Measurements from ENCODE around the gene PTPRN2.

PTPRN2 gene

DNA sequence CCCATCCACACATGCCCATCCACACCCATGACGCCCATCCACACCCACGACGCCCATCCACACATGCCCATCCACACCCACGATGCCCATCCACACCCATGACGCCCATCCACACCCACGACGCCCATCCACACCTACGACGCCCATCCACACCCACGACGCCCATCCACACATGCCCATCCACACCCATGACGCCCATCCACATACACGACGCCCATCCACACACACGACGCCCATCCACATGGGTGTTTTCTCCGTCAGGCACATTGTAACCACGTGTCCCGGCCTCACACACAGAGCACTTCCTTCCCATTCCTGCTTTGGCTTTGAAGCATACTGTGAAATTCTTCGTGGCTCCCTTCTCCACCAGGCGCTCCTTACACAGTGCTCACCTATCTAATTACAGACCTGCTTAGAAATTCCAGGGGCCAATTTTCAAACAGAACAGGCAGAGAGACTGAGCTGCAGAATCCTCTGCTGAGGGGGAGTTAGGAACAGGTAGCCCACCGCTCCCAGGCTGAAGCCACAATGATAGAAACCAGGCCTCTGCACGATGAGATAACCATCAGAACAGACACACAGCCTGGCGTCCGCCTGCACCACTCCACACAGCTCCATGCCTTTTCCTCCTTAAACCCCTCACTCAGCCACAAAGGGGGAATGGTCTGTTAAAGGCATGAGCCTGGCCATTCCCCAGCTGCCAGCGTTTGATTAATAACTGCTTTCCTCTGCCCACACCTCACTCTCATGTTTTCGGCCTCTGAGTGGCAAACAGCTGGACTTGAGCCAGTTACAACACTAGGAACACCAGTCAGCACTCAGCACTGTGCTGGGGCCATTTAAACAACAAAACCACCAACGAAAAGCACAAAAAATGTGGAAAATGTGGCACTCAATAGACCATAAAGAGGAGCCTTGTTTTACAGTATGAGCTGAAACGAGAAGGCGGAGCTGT, 501.6 kb downstream of the PTPRN2 start:
- no peak overlapping the region for H3K4me3 ChIP-seq (ENCODE audit: low read depth, low read length)

DNA sequence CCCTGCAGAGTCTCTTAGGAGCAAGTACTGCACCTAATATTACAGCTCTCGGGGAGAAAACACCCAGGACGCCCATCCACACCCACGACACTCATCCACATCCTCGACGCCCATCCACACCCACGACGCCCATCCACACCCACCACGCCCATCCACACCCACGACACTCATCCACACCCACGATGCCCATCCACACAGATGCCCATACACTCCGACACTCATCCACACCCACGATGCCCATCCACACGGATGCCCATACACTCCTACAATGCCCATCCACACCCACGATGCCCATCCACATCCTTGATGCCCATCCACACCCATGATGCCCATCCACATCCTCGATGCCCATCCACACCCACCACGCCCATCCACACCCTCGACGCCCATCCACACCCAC, 503.1 kb downstream of the PTPRN2 start:
- no peak overlapping the region for H3K4me3 ChIP-seq (ENCODE audit: low read depth, low read length)

DNA sequence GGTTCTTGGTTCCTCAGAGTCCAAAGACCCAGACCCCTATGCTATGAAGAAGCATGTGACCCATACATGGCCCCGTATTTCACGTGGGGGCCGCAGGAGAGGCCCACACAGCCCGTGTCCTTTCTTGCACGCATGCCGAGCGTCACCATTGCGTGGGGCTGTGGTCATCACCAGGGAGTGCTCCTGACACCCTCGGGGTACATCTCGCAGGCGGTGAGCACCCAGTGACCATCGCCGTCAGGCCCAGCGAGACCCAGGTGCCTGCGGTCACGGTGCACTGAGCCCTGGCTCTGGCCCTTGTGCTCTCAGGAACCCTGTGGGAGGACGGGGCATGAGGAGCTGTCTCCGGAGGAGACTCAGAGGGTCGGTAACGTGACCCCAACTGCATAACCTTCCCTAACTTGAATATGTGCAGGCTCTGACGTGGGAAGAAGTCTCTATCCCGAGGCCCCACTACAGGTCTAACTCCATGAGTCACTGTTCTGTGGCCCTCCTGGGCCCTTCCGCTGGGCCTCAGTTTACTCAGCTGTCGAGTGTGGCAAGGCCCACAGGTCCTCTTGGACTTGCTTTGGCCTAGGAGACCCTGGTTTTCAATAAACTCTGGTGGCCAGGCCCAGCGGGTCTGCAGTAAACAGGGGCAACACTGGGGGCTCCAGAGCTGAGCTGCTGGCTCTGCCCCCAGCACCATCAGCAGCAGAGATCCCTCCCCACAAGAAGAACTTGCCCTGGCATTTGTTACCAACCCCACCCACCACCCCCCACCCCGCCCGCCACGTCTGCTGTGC, 503.9 kb downstream of the PTPRN2 start:
- H3K4me3 ChIP-seq (ENCODE audit: low read depth, low read length) = no peak overlapping the region

DNA sequence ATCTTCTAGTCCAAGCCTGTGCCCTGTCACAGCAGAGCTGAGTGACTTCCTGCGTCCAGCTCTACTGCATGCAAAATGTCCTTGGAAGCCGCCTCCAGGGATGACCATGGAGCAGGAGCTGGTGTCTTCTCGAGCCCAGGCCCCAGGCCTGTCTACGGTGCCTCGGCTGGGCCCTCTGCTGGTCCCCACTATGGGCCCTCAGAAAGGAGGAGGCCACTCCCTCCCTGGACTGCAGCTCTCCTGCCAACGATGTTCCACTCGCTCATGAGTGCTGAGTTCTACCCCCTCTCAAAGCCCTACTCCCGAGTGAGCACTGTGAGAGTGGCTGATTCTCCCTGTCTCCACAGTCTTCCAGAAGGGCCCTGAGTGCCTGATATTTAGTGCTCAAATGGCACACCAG, 504.9 kb downstream of the PTPRN2 start:
- H3K4me3 ChIP-seq (ENCODE audit: low read depth, low read length) = no peak overlapping the region

DNA sequence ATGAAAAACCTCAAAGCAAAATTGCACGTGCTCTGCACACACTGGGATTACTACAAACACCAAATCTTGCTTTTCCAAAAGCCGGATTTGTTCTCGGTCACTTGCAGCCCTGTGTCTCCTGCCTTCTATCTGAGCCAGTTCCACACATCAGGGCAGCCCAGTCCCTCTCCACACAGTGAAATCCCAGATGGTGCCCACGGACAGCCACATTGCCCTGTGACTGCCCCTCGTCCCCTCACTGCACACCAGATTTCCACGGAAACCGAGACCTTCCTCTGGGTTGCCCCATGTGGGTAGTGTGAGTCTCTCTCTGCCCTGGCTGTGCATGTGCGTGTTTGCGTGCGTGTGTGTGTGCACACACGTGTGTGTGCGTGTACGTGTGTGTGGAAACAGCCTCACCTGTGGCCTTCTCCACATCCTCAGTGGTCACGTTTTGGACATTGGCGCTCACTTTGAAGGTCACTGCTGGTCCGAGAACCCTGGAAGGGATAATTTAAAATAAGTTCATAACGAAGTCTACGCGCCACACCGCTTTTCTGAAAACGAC, 506.7 kb downstream of the PTPRN2 start:
- H3K4me3 ChIP-seq (ENCODE audit: low read depth, low read length) = no peak overlapping the region

DNA sequence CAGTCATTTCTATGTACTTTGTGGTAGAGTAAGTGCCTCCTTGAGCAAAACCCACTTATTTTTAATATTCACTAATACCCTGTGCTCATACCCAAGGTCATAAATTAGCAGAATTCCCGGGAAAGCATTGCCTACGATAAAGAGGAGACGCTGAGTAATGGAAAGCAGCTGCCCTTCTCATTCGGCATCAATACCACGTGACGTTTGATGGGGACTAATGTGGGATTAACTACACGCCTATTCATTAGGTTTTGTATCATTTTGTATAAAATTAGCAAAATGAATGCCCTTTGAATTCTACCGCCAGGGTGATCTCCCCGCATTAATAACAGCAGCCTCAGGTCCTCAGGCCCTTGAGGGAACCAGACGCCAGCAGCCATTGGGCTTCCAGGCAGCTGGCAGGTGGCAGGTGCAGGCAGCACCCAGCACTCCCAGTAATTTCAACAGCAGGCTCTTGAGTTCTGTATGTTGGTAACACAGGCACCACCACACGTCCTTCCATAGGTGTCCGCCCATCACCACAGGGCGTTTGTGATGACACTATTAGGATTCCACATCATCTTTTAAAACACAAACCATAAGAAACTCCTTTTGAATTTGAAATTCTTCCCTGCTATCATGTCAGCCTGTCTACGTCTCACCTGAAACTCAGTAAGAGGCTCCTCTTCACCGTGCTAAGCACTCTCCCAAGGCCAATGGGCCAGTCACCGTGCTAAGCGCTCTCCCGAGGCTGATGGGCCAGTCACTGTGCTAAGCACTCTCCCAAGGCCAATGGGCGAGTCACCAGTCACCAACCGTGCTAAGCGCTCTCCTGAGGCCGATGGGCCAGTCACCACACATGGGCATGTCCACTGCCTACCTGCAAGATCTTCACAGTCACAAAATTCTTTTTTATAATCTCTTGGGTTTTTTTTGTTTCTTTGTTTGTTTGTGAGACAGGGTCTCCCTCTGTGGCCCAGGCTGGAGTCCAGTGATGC, 509.4 kb downstream of the PTPRN2 start:
- no peak overlapping the region for H3K4me3 ChIP-seq (ENCODE audit: low read depth, low read length)

DNA sequence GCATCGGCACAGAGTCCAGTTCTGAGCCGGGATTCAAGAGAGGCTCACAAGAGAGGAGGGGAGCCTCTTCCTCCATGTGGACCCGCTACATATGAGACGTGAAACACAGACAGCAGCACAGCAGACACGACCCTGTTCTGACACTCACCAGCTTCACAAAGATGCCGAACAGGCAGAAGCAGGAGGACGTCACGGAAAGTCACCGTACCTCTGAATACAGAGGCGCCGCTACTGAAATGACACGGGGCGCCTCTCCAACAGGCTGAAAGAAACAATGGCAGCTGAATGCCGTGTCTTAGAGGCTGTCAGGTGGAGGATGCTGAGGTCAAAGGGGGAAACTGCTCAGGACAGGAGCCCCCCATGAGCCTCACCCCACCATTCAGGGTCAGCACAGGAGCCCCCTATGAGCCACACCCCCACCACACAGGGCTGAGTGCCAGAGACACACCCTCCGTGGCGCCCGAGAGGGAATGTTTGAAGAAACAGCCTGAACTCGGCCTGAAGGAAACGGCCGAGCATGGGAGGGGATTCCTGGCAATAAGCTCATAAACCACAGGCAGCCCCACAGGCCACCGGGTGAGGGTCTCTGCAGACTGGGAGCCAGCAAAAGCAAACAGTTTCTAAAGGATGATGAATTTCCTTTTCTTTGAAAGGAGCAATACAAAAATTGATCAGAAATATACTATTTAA, 510.3 kb downstream of the PTPRN2 start:
- H3K4me3 ChIP-seq (ENCODE audit: low read depth, low read length) = no peak overlapping the region

DNA sequence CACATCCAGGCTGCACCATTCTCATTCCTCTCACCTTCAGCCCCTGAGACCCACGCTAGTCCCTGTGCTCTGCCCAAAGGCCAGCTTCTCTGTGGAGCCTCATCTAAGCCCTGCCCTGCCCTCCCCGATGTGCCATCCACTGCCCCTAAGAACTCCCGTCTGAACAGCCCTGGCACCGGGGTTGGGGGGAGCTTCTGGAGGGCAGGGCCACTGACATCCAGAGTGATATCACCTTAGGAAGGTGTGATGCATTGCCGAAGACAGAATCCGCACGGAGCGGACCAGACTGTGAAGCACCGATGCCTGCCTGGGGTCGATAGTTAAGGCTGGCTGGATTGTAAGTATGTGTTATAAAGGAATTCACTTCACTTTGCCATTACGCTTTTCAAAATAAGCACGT, 511.0 kb downstream of the PTPRN2 start:
- H3K4me3 ChIP-seq (ENCODE audit: low read depth, low read length) = no peak overlapping the region

DNA sequence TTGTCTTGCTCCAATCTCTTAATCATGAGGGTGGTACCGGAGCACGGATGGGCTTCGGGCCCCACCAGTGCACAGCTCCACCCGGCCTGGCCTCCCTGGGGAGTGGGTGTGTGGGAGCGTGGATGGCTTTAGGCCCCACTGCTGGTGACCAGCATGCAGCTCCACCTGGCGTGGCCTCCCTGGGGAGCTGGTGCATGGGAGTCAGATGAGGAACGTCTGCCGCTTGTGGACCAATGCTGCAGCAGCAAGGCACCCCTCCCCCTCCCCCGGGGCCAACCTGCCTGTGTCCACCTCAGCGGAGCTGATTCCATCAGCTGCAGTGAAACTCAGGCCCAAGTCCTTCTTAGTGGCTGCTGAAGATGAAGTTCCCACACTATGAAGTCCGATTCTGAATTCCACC, 511.4 kb downstream of the PTPRN2 start:
- no peak overlapping the region for H3K4me3 ChIP-seq (ENCODE audit: low read depth, low read length)

DNA sequence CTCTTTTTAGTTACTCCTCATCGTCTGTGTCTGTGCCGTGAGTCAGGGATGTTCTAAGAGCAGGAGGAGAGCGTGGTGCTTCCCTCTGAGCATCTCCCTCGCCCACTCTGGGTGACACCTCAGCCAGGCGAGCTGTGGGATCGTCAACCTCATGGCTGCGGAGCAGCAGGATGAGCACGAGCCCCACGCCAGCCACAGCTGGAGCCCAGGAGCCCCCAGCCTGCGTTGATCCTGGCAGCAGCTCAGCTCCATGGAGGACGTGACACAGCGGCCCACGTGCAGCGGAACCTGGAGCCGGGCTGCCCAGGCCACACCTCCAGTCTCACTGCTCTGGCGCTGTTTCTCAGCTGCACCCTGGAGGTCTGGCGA, 512.0 kb downstream of the PTPRN2 start:
- H3K4me3 ChIP-seq (ENCODE audit: low read depth, low read length) = no peak overlapping the region

DNA sequence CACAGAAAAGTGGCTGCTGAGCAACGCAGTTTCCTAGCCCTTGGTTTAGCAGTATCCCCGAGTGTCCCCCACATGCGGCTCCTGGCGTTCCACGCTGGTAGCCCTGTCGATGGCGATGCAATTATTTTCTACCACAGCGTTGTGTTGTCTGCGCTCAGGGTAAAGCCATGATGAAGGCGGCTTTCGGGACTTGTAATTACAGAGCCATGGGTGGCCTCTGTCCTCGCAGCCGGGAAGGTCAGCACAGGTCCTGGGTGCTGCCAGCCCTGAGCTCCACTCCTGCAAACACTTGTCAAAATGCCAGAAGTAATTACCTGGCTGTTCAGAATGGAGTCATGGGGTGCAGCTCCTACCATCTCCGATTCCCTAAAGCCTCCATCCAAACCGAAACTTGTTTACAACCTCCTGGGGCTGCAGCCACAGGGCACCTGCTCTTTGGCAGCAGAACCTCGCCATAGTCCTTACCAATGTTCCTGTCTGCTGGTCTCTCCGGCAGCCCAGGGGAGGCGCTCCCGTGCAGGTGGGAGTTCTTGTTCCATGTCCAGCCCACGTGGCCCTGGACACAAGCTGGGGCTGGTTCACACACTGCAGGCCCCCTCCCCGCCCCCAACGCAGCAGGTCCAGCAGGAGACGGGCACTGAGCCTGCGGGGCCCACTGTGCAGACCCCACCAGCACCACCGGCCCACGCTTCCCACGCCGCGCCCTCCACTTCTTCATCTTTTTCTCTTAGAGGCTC, 512.6 kb downstream of the PTPRN2 start:
- no peak overlapping the region for H3K4me3 ChIP-seq (ENCODE audit: low read depth, low read length)

DNA sequence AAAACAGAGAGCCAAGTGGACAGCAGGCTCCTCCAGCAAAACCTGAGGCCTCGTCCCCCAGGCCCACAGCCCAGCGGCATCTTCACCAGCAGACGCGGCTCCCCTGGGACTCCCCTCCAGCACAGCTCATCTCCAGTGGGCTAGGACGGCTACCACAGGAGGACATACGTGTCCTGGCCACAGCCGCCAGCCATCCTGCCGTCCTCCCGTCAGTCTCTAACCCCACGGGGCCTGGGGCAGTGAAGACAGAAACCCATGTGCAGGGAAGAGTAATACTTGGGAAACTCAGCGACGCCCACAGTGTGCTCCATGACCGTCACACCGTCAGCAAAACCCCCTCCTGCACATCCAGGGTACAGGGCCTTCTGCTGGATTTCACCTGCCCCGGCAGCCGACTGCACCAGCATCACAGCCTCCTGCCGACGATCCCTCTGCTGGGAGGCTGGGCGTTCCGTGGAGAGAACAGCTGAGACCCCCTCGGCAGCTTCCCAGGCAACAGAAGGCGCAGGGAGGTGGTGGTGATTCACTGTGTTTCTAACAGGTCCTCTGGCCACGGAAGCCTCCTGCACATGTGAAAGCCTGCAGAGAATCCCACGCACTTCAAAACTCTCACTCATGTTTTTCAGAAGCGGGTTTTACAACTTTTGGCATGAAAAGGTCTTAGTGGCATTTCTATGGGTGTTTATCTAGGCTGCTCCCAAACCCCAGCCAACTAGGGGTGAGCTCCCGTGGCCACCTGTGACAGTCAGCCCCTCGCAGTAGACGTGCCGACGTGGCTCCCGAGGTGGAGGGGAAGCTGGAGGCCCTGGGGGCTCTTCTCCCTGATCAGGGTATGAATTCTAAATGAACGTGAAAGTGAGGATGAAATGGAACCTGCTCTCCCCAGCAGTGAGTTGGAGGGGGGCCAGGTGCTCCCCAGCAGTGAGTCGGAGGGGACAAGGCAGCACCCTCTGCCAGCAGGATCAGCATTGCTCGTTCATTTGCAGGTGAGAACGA, 513.5 kb downstream of the PTPRN2 start:
- no peak overlapping the region for H3K4me3 ChIP-seq (ENCODE audit: low read depth, low read length)

DNA sequence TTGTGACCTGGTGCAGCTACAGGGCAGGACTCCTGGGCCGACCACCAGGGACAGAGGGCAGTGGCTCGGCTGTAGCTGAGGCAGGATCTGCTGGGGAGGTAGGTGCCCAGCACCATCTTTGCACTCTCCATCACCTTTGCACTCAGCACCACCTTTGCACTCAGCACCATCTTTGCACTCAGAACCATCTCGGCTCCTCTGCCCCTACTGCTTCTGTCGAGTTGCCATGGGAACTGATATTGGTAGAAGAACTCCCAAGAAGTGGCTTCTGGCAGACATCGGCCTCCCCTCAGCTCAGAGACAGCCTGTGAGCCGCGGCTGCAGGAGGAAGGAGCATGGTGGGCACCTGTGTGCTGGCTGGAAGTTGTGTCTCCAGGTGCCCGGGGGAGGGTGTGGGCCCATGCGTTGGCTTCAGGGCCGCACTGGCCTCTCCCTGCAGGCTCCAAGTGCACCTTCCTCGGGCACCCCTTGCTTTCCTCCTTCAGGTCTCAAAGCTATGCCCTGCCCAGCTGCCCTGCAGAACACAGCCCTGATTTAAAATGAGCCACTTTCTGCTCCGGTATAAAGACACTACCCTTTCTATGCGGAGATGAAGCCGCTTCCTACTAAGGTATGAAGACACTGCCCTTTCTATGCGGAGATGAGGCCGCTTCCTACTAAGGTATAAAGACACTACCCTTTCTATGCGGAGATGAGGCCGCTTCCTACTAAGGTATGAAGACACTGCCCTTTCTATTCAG, 514.5 kb downstream of the PTPRN2 start:
- H3K4me3 ChIP-seq (ENCODE audit: low read depth, low read length) = no peak overlapping the region

DNA sequence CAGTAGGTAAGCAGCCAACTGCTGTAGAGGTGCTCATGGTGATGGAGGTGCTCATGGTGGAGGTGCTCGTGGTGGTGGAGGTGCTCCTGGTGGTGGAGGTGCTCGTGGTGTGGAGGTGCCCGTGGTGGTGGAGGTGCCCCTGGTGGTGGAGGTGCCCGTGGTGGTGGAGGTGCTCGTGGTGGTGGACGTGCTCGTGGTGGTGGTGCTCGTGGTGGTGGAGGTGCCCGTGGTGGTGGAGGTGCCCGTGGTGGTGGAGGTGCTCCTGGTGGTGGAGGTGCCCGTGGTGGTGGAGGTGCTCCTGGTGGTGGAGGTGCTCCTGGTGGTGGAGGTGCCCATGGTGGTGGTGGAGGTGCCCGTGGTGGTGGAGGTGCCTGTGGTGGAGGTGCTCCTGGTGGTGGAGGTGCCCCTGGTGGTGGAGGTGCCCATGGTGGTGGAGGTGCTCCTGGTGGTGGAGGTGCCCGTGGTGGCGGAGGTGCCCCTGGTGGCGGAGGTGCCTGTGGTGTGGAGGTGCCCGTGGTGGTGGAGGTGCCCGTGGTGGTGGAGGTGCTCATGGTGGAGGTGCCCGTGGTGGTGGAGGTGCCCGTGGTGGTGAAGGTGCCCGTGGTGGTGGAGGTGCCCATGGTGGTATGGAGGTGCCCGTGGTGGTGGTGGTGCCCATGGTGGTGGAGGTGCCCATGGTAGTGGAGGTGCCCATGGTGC, 517.3 kb downstream of the PTPRN2 start:
- no peak overlapping the region for H3K4me3 ChIP-seq (ENCODE audit: low read depth, low read length)

DNA sequence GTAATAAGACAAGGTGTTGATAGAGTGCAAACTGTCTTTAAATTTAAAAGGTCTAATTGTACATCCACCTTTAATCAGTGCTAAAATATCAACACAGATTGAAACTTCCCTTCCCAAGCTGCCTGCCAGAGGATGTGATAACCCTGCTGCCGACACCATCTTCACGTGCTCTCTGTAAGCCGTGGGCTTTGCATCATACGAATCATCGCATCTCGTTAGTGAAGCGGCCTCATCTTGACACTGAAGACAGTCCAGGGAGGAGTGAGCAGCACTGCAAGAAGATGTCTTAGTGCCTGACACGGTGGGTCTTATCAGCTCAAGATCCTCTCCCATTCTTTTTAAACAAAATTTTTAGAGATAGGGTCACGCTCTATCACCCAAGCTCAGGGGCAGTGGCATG, 518.8 kb downstream of the PTPRN2 start:
- no peak overlapping the region for H3K4me3 ChIP-seq (ENCODE audit: low read depth, low read length)

DNA sequence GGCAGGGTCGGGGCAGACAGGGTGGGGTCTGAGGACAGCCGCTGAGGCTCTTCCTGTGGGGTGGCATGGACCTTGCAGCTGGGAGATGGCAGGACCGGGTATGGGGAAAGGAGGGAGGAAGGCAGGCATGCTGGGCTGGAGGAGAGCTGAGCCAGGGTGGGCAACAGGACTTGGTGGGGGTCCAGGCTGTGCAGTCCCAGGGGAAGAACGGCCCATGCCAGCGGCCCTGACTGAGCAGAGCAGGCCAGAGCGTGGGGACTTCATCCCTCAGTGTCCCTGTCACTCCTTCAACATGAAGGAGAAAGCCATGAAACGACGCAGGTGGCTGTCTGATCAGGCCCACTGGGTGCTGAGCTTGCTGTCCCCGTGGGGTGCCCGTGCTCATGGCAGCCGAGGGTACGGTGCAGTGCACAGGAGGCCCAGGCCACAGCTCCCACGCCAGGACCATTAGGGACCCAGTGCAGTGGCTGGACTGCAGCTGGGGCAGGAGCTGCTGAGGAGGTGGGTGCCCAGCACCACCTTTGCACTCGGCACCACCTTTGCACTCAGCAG, 519.6 kb downstream of the PTPRN2 start:
- H3K4me3 ChIP-seq (ENCODE audit: low read depth, low read length) = no peak overlapping the region

Measured in iPS-11a (cell line).